Measurements from ENCODE around the gene TSPEAR.
"Not testable (repeated sequence)": the region's sequence is repeated elsewhere in the genome, so short reads cannot be mapped to it uniquely, and the experiment has no call there.

Gene TSPEAR

GRCh38 chr21:44691686-44692085 is 19.7 kb downstream of the TSPEAR start:
- Mint-ChIP-seq H3K36me3 (peaks cover 4% of the 10 kb centered on the region), H3K9me3 (peaks cover 18% of the 10 kb centered on the region), H3K4me1 (peaks cover 26% of the 10 kb centered on the region), H3K4me3 (no peak overlapping the region), H3K27me3 (peaks cover 2% of the 10 kb centered on the region), H3K27ac (no peak overlapping the region)

- not testable (repeated sequence) for H3K27me3 Mint-ChIP-seq, H3K27ac Mint-ChIP-seq, H3K36me3 Mint-ChIP-seq, H3K4me3 Mint-ChIP-seq
- peaks cover 18% of the 10 kb centered on the region for H3K9me3 Mint-ChIP-seq
- H3K4me1 Mint-ChIP-seq = peaks cover 30% of the 10 kb centered on the region
Measured at GRCh38 chr21:44689740-44690139, 21.6 kb downstream of the TSPEAR start.

- Mint-ChIP-seq H3K4me1 (peaks cover 25% of the 10 kb centered on the region), H3K27ac (peak overlapping the region; percentile 65), H3K27me3 (peaks cover 4% of the 10 kb centered on the region)
Measured at GRCh38 chr21:44687671-44688070, 23.7 kb downstream of the TSPEAR start.

GRCh38 chr21:44686843-44687561 is 24.4 kb downstream of the TSPEAR start:
- Mint-ChIP-seq H3K27me3 (peaks cover 4% of the 10 kb centered on the region), H3K27ac (no peak overlapping the region), H3K9me3 (no peaks in the 10 kb centered on the region)

More at GRCh38 chr21:44687671-44688070, 23.7 kb downstream of the TSPEAR start:
- Mint-ChIP-seq H3K36me3 (peaks cover 5% of the 10 kb centered on the region), H3K4me3 (no peak overlapping the region), H3K9me3 (peaks cover 4% of the 10 kb centered on the region)

GRCh38 chr21:44686000-44686781 is 25.2 kb downstream of the TSPEAR start:
- Mint-ChIP-seq H3K27ac (no peak overlapping the region), H3K4me3 (no peak overlapping the region), H3K36me3 (peaks cover 3% of the 10 kb centered on the region), H3K27me3 (peaks cover 4% of the 10 kb centered on the region), H3K4me1 (peaks cover 14% of the 10 kb centered on the region), H3K9me3 (no peaks in the 10 kb centered on the region)

More at GRCh38 chr21:44686843-44687561, 24.4 kb downstream of the TSPEAR start:
- Mint-ChIP-seq H3K36me3 (peaks cover 3% of the 10 kb centered on the region), H3K4me1 (peaks cover 22% of the 10 kb centered on the region), H3K4me3 (no peak overlapping the region)

GRCh38 chr21:44685050-44685449 is 26.3 kb downstream of the TSPEAR start:
- not testable (repeated sequence) for H3K9me3 Mint-ChIP-seq, H3K27ac Mint-ChIP-seq, H3K36me3 Mint-ChIP-seq, H3K27me3 Mint-ChIP-seq, H3K4me3 Mint-ChIP-seq
- peaks cover 11% of the 10 kb centered on the region for H3K4me1 Mint-ChIP-seq

GRCh38 chr21:44684483-44684882 is 26.9 kb downstream of the TSPEAR start:
- peaks cover 3% of the 10 kb centered on the region for H3K36me3 Mint-ChIP-seq
- no peaks in the 10 kb centered on the region for H3K9me3 Mint-ChIP-seq
- H3K27ac Mint-ChIP-seq = no peak overlapping the region
- no peak overlapping the region for H3K4me3 Mint-ChIP-seq
- H3K4me1 Mint-ChIP-seq = peaks cover 11% of the 10 kb centered on the region
- H3K27me3 Mint-ChIP-seq = peaks cover 4% of the 10 kb centered on the region

GRCh38 chr21:44684077-44684476 is 27.3 kb downstream of the TSPEAR start:
- no peak overlapping the region for H3K4me3 Mint-ChIP-seq
- H3K27ac Mint-ChIP-seq = no peak overlapping the region
- H3K36me3 Mint-ChIP-seq = peaks cover 3% of the 10 kb centered on the region
- H3K9me3 Mint-ChIP-seq = no peaks in the 10 kb centered on the region
- H3K4me1 Mint-ChIP-seq = peaks cover 11% of the 10 kb centered on the region
- H3K27me3 Mint-ChIP-seq = peaks cover 4% of the 10 kb centered on the region

- no peak overlapping the region for H3K4me3 Mint-ChIP-seq
- peaks cover 3% of the 10 kb centered on the region for H3K36me3 Mint-ChIP-seq
- H3K4me1 Mint-ChIP-seq = peaks cover 11% of the 10 kb centered on the region
- no peaks in the 10 kb centered on the region for H3K9me3 Mint-ChIP-seq
- H3K27me3 Mint-ChIP-seq = peaks cover 4% of the 10 kb centered on the region
- H3K27ac Mint-ChIP-seq = no peak overlapping the region
Measured at GRCh38 chr21:44682580-44683151, 28.7 kb downstream of the TSPEAR start.

GRCh38 chr21:44681861-44682579 is 29.4 kb downstream of the TSPEAR start, which contains the start of gene KRTAP12-1:
TSS of gene KRTAP12-1 (minus strand) at chr21:44682163. CDS start at chr21:44682123, 40 bp downstream.
- H3K36me3 Mint-ChIP-seq = peaks cover 3% of the 10 kb centered on the region
- H3K9me3 Mint-ChIP-seq = no peaks in the 10 kb centered on the region
- peaks cover 11% of the 10 kb centered on the region for H3K4me1 Mint-ChIP-seq
- H3K4me3 Mint-ChIP-seq = no peak within 1 kb of the TSS
- H3K27ac Mint-ChIP-seq = no peak within 1 kb of the TSS
- peaks cover 4% of the 10 kb centered on the region for H3K27me3 Mint-ChIP-seq

- peaks cover 2% of the 10 kb centered on the region for H3K27me3 Mint-ChIP-seq
- H3K4me3 Mint-ChIP-seq = no peak overlapping the region
- peaks cover 7% of the 10 kb centered on the region for H3K4me1 Mint-ChIP-seq
- H3K9me3 Mint-ChIP-seq = no peaks in the 10 kb centered on the region
- peaks cover 3% of the 10 kb centered on the region for H3K36me3 Mint-ChIP-seq
- no peak overlapping the region for H3K27ac Mint-ChIP-seq
Measured at GRCh38 chr21:44681152-44681551, 30.2 kb downstream of the TSPEAR start.

GRCh38 chr21:44677881-44678280 is 33.5 kb downstream of the TSPEAR start:
- no peak overlapping the region for H3K27ac Mint-ChIP-seq
- no peak overlapping the region for H3K4me3 Mint-ChIP-seq
- peaks cover 19% of the 10 kb centered on the region for H3K9me3 Mint-ChIP-seq
- no peaks in the 10 kb centered on the region for H3K4me1 Mint-ChIP-seq
- no peaks in the 10 kb centered on the region for H3K27me3 Mint-ChIP-seq
- H3K36me3 Mint-ChIP-seq = peaks cover 4% of the 10 kb centered on the region

GRCh38 chr21:44671911-44672310 is 39.5 kb downstream of the TSPEAR start:
- Mint-ChIP-seq H3K27ac (no peak overlapping the region), H3K4me1 (no peaks in the 10 kb centered on the region), H3K4me3 (no peak overlapping the region), H3K36me3 (peaks cover 12% of the 10 kb centered on the region), H3K9me3 (peaks cover 24% of the 10 kb centered on the region), H3K27me3 (no peaks in the 10 kb centered on the region)

GRCh38 chr21:44670642-44671432 is 40.5 kb downstream of the TSPEAR start:
- peaks cover 24% of the 10 kb centered on the region for H3K9me3 Mint-ChIP-seq
- H3K4me1 Mint-ChIP-seq = peaks cover 3% of the 10 kb centered on the region
- H3K27me3 Mint-ChIP-seq = no peaks in the 10 kb centered on the region
- H3K4me3 Mint-ChIP-seq = no peak overlapping the region
- H3K36me3 Mint-ChIP-seq = peaks cover 12% of the 10 kb centered on the region
- no peak overlapping the region for H3K27ac Mint-ChIP-seq

- no peak overlapping the region for H3K4me3 Mint-ChIP-seq
- H3K27ac Mint-ChIP-seq = no peak overlapping the region
- no peaks in the 10 kb centered on the region for H3K27me3 Mint-ChIP-seq
- peaks cover 5% of the 10 kb centered on the region for H3K9me3 Mint-ChIP-seq
- peaks cover 7% of the 10 kb centered on the region for H3K36me3 Mint-ChIP-seq
- peaks cover 3% of the 10 kb centered on the region for H3K4me1 Mint-ChIP-seq
Measured at GRCh38 chr21:44667612-44668011, 43.8 kb downstream of the TSPEAR start.

Data from activated naive CD4-positive, alpha-beta T cell treated with anti-CD3 and anti-CD28 coated beads, Interleukin-2, amount 50 U/mL, for 24 hours (primary cell).